ENCODE measurements around the gene MCF2L2. TPM values are rescaled to one million over a fixed set of nuclear protein-coding genes. Genes with fewer than 3 reads are reported as not detected.

Gene MCF2L2, protein sequence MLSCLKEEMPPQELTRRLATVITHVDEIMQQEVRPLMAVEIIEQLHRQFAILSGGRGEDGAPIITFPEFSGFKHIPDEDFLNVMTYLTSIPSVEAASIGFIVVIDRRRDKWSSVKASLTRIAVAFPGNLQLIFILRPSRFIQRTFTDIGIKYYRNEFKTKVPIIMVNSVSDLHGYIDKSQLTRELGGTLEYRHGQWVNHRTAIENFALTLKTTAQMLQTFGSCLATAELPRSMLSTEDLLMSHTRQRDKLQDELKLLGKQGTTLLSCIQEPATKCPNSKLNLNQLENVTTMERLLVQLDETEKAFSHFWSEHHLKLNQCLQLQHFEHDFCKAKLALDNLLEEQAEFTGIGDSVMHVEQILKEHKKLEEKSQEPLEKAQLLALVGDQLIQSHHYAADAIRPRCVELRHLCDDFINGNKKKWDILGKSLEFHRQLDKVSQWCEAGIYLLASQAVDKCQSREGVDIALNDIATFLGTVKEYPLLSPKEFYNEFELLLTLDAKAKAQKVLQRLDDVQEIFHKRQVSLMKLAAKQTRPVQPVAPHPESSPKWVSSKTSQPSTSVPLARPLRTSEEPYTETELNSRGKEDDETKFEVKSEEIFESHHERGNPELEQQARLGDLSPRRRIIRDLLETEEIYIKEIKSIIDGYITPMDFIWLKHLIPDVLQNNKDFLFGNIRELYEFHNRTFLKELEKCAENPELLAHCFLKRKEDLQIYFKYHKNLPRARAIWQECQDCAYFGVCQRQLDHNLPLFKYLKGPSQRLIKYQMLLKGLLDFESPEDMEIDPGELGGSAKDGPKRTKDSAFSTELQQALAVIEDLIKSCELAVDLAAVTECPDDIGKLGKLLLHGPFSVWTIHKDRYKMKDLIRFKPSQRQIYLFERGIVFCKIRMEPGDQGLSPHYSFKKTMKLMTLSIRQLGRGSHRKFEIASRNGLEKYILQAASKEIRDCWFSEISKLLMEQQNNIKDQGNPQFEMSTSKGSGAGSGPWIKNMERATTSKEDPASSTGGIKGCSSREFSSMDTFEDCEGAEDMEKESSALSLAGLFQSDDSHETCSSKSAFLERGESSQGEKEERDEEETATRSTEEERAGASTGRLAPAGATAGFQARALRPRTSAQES
- 0.16 and 0.18 TPM in 2 replicates for total RNA-seq

DNA sequence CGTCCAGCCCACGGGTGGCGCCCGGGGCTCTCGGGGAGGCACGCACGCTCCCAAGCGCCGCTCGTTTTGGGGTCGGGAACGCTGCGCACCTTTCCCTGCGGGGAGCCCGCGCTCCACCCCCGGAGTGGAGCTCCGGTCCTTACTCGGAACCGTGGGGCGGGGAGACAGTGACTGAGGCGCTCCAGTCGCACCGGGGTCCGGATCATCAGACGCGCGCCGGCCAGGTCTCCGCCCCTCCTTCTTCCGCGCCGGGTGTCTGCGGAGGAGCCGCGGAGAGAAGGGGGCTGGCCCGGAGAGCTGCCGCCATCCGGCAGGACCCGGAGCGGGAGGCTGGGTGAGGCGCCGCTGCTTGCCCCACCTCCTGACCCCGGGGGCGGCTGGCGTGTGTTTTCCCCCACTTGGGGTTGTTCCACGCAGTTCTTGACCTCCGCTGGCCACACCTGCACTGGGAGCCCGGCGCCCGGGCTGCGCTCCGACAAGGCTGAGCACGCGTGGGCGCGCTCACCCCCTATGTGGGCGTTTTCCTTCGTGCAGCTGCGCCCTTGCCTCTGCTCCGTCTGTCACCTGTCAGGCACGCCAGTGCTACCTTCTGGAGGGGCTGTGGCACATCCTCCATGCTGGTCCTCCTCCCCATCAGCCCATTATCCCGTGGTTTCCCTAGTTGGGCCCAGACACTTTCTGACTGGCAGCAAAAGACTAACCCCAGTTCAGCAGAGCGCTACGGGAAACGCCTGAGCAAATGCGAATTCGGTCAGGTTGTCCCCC lies at the start of gene MCF2L2:
MCF2L2 (minus strand) TSS at position 173 of the 765 bp plus-strand sequence. CDS start 642 bp downstream, outside the sequence.

DNA sequence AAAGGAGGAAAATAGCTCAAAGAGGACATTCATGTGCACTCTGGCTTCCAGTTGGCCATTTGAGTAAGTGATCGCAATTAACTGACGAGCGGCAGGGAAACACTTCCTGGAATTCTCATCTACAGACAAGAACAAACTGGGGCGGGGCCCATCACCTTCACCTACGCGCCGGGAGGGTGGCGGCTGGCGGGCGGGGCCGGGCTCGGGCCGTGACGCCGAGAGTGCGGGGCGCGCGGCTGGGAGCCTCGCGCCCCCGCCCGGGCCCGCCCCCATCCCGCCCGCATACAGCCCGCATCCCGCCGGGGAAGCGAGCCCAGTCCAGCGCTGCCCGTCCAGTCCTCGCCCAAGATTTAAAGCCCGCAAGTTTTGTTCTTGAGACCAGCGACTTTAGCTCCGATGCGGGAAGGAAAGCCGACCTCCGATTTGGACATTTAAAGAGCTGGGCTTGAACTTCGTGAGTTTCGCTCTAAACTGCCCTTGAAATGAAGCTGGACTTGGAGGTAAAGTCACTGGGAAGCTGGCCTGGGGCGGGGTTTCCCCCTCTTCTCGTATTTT lies 175.4 kb downstream of the MCF2L2 start, which contains the start of gene B3GNT5:
B3GNT5 (plus strand) TSS at position 281 of the 555 bp plus-strand sequence. CDS start 16,546 bp downstream, outside the sequence.

Other genes with a start within 250 kb of the MCF2L2 start
- 5.6 and 7.8 TPM in 2 replicates for gene B3GNT5, start 175.4 kb downstream of the MCF2L2 start, total RNA-seq
- gene KLHL6, start 127.1 kb upstream of the MCF2L2 start, total RNA-seq, result 0.32 TPM in 1 of 2 replicates, not detected in the other
- 23.3 and 24.0 TPM in 2 replicates for gene KLHL24, start 207.0 kb upstream of the MCF2L2 start, total RNA-seq

Data from cardiac atrium fibroblast (primary cell).